Colonic mucosa (tissue), 4 donors: ENCODE data around the gene PRKAR1B. TPM values are rescaled to one million over a fixed set of nuclear protein-coding genes. Genes with fewer than 3 reads are reported as not detected.
"Not testable (repeated sequence)": the region's sequence is repeated elsewhere in the genome, so short reads cannot be mapped to it uniquely, and the experiment has no call there.

ENCODE experiments used
- DNase-seq: peaks from one replicate; pipeline ENCODE4 v3.0.0-alpha.2; 2020
- H3K27ac ChIP-seq: fragments of 200-600 bp; one replicate; pipeline ENCODE4 v1.8.0; 2021
- H3K27me3 ChIP-seq: fragments of 200-600 bp; one replicate; pipeline ENCODE4 v1.8.0; 2021
- H3K36me3 ChIP-seq: fragments of 200-600 bp; one replicate; pipeline ENCODE4 v1.8.0; 2021
- H3K4me1 ChIP-seq: fragments of 200-600 bp; one replicate; pipeline ENCODE4 v1.8.0; 2021; ENCODE audit warnings: mild to moderate bottlenecking
- H3K4me3 ChIP-seq: fragments of 200-600 bp; one replicate; pipeline ENCODE4 v1.8.0; 2021
- H3K9ac ChIP-seq, 2 donors: one replicate each; pipeline ENCODE4 v1.7.0; 2013; ENCODE audit warnings: control low read depth in 2 of 2, low read depth in 2 of 2, low read length in 2 of 2
- H3K9me3 ChIP-seq: fragments of 200-600 bp; one replicate; pipeline ENCODE4 v1.8.0; 2021
- CTCF ChIP-seq: fragments of 200-600 bp; IDR thresholded peaks from one replicate; pipeline ENCODE4 v1.8.0; 2022; ENCODE audit warnings: antibody characterized with exemption, mild to moderate bottlenecking
- intact Hi-C: fragments of 100-400 bp; cut with DNase I; formaldehyde crosslinking; loops from one replicate; pipeline ENCODE4 v1.14.1; 2022
- total RNA-seq, 2 donors: library from RNA; stranded (reverse); fragmentation: NEBNext Ultra II Directional in 1 of 2; extraction: Animal tissue kit (Norgen Biotek cat#: 25700) in 1 of 2; gene quantifications; one replicate each; pipeline ENCODE4 v1.2.1, GENCODE V29; 2021
- donor health status: healthy.
- donor health status: DM: no; HTN: no; CAD: no.
- donor health status: DM: no; HTN: no; CAD: no.

PRKAR1B gene
- total RNA-seq, 2 donors from 2014 or later, result 19.2 to 32.8 TPM

DNA sequence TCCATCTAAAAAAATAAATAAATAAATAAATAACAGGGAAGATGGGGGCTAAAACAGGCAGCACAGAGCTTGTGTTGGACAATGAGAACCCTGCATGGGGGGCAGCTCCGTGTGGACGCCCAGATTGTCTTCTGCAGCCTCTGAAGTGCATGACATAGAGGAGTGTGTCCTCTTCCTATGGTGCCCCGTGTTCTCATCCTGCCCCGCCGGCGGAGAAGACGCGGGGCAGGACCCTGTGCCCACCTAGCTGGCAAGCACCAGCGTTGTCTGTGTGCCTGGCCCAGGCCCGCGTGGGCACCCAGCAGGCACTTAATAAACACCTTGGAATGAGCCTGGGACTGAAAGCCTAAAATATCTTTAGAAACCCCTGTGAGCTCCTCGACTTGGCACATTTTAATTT lies 89.3 kb downstream of the PRKAR1B start:
- H3K4me3 ChIP-seq, result no peak overlapping the region
- H3K9ac ChIP-seq, result no peak overlapping the region
- H3K9me3 ChIP-seq, result no peaks in the 10 kb centered on the region
- no peak overlapping the region for H3K27ac ChIP-seq
- TF ChIP-seq CTCF, result no peak
- H3K36me3 ChIP-seq, result no peaks in the 10 kb centered on the region
- H3K4me1 ChIP-seq, result no peaks in the 10 kb centered on the region
- H3K27me3 ChIP-seq, result no peaks in the 10 kb centered on the region
- intact Hi-C loops, result loop anchor here (10.0 kb wide), 1 partner anchor 303 kb away; no protein-coding TSS in a partner anchor
- no peak for DNase-seq

DNA sequence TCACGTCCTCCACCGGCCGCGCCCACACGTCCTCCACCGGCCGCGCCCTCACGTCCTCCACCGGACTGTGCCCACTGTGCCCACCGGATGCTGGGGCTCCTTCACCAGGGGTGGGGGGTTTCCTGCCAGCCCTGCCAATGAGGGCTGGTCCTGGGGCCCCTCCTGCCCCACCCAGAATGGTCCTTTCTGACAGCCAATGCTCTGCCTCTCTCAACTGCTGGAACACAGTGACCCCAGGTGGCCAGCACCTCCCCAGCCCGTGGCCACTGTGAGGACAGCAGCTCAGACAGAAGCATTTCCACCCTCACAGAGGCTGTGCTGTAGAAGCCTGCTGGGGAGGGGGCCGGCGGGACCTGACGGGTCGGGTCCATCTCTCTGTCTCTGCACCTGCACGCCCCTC lies 90.7 kb downstream of the PRKAR1B start:
- H3K4me3 ChIP-seq, result no peak overlapping the region
- intact Hi-C loops, result loop anchor here (10.0 kb wide), 1 partner anchor 302 kb away; no protein-coding TSS in a partner anchor
- H3K36me3 ChIP-seq, result no peaks in the 10 kb centered on the region
- H3K27me3 ChIP-seq, result no peaks in the 10 kb centered on the region
- no peak for DNase-seq
- H3K27ac ChIP-seq, result no peak overlapping the region
- no peaks in the 10 kb centered on the region for H3K4me1 ChIP-seq
- no peak overlapping the region for H3K9ac ChIP-seq
- TF ChIP-seq CTCF, result no peak
- H3K9me3 ChIP-seq, result no peaks in the 10 kb centered on the region

- DNase-seq, H3K9ac ChIP-seq: not testable (repeated sequence)
- intact Hi-C loops, result loop anchor here (10.0 kb wide), 1 partner anchor 301 kb away; no protein-coding TSS in a partner anchor
Observed at GRCh38 chr7:635687-636382, 91.2 kb downstream of the PRKAR1B start.

DNA sequence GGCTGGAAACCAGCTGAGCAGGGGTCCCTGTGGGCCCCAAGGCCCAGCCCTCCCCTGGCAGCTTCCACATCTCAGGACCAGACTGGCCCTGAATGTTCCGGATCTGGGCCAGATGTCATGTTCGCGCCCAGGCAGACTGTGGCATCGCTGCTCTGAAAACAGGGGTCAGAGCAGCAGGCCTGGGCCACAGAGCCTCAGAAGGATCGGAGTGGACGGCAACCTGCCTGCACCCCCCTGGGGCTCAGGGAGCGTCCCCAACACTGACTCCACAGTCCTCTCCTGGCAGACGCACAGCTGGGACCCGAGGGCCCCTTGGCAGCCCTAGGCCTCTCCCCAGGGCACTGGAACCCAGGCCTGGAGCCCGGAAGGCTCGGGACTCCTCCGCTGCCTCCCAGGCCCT lies 91.9 kb downstream of the PRKAR1B start:
- H3K27me3 ChIP-seq, result no peaks in the 10 kb centered on the region
- H3K36me3 ChIP-seq, result no peaks in the 10 kb centered on the region
- no peak overlapping the region for H3K4me3 ChIP-seq
- no peak for TF ChIP-seq CTCF
- no peak overlapping the region for H3K9ac ChIP-seq
- intact Hi-C loops, result loop anchor here (10.0 kb wide), 1 partner anchor 300 kb away; no protein-coding TSS in a partner anchor
- H3K9me3 ChIP-seq, result no peaks in the 10 kb centered on the region
- H3K4me1 ChIP-seq, result no peaks in the 10 kb centered on the region
- no peak for DNase-seq
- no peak overlapping the region for H3K27ac ChIP-seq

More at GRCh38 chr7:635687-636382, 91.2 kb downstream of the PRKAR1B start:
- not testable (repeated sequence) for H3K4me3 ChIP-seq, H3K36me3 ChIP-seq, H3K27me3 ChIP-seq, H3K4me1 ChIP-seq, H3K9me3 ChIP-seq, H3K27ac ChIP-seq

GRCh38 chr7:633381-634018 lies 93.6 kb downstream of the PRKAR1B start:
- H3K36me3 ChIP-seq, result no peaks in the 10 kb centered on the region
- no peak overlapping the region for H3K9ac ChIP-seq
- no peak overlapping the region for H3K27ac ChIP-seq
- no peak for TF ChIP-seq CTCF
- H3K4me3 ChIP-seq, result no peak overlapping the region
- H3K27me3 ChIP-seq, result no peaks in the 10 kb centered on the region
- H3K4me1 ChIP-seq, result no peaks in the 10 kb centered on the region
- DNase-seq, result no peak
- no peaks in the 10 kb centered on the region for H3K9me3 ChIP-seq
- intact Hi-C loops, result loop anchor here (10.0 kb wide), 1 partner anchor 299 kb away; no protein-coding TSS in a partner anchor

- Histone ChIP-seq H3K36me3 (no peaks in the 10 kb centered on the region), H3K27me3 (no peaks in the 10 kb centered on the region), H3K4me1 (no peaks in the 10 kb centered on the region), H3K9ac (no peak overlapping the region), H3K4me3 (no peak overlapping the region), H3K27ac (no peak overlapping the region), H3K9me3 (no peaks in the 10 kb centered on the region)
- TF ChIP-seq CTCF, result no peak
- DNase-seq, result no peak
- intact Hi-C loops, result loop anchor here (10.0 kb wide), 1 partner anchor 298 kb away; no protein-coding TSS in a partner anchor
Observed at GRCh38 chr7:632831-633210, 94.3 kb downstream of the PRKAR1B start.
